HG03175 (cell line): ENCODE data around the gene LHCGR.
A peak's percentile ranks its signal among the peaks of the same experiment; 100 is the strongest.
"Not testable (repeated sequence)": the region's sequence is repeated elsewhere in the genome, so short reads cannot be mapped to it uniquely, and the experiment has no call there.

Experiments
- ATAC-seq: cut with Tn5 transposase; IDR thresholded peaks from one replicate; pipeline ENCODE4 v1.9.1; 2021; ENCODE audit warnings: mild to moderate bottlenecking, moderate library complexity; ENCODE audit not compliant: unreplicated experiment

The LHCGR gene

DNA sequence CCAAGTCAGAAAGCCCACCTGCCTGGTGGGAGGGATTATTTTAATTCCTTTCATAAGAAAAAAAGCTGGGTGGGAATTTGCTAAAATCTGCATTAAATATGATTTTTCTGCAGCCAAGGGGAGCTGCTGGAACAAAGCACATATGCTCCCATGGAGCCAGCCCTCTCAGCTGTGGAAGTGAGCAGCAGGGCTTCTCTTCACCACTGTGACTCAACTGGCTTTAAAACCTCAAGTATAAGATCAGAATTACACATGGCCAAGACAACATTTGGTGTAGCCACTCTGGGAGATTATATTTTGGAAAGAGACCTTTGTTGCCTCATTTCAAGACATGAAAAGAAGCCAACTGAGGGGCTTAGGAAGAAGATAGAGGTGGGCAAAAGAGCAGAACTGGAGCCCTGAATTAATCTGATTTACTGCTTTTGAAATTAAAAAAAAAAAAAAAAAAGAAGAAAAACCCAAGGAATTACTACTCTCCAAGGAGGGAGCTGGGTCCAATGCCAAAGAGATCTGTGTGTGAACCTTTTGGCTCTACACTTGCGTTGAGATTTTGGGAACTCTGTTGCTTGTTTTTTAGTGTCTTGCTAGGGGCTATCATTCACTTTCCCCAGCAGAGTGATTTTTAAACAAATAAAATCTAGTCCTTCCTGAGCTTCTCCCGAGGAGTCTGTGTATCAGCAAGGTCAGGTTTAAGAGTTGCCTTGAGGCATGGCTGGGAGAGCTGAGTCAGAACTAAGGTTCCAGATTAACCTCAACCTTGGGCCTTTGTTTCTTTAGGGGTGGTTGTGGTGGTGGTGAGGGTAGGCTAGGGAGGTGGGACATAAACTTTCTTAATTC is 6.0 kb downstream of the LHCGR start:
- peak; percentile 44 for ATAC-seq

DNA sequence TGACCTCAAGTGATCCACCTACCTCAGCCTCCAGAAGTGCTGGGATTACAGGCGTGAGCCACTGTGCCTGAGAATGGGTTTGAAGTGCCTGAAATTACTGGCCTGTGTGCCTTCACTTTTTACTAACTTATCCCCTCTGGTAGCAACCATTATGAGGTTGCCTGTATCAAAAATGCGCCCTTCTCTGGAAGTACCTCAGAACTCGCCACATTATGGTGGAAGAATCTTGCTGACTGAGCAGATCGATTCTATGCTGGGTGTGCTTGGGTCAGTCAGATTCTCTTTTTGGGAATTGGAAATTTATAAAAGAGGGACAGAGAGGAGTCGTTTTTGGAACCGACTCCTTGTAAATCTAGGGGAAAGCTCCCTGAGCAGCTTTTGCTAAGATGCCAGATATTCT is 8.2 kb downstream of the LHCGR start:
- ATAC-seq: no peak

DNA sequence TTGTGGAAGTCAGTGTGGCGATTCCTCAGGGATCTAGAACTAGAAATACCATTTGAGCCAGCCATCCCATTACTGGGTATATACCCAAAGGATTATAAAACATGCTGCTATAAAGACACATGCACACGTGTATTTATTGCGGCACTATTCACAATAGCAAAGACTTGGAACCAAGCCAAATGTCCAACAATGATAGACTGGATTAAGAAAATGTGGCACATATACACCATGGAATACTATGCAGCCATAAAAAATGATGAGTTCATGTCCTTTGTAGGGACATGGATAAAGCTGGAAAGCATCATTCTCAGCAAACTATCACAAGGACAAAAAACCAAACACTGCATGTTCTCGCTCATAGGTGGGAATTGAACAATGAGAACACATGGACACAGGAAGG is 16.3 kb downstream of the LHCGR start:
- ATAC-seq: not testable (repeated sequence)

DNA sequence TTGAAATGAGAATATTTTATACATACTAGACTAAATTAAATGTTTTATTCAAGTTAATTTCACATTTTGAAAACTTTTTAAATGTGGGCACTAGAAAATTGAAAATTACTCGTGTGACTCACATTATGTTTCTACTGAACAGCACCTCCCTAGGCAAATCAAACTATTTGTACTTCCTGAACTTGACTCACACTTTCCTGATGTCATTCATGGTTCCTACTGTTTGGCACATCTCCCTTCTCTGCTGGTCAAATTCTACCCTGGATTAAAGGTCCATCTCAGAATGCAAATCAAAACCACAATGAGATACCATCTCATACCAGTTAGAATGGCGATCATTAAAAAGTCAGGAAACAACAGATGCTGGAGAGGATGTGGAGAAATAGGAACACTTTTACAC is 16.7 kb downstream of the LHCGR start:
- ATAC-seq: no peak

DNA sequence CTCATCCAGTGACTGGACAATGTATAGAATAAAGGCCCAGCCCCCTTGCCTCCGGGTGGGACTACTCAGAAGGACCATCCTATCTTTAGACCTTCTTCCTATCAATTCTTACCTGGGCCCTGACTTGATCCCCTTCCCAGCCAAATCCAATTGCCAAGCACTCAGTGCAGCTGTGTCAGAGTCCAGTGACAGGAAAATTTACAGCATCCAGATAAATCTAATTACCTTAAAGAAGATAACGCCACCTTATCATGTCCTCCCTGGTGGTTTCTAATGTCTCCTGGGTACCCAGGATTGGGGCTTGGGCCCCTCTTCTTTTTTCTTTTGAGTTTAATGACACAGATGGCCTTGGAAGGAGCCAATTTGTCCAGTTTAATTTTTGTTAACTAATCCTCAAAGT is 19.3 kb downstream of the LHCGR start:
- no peak for ATAC-seq

DNA sequence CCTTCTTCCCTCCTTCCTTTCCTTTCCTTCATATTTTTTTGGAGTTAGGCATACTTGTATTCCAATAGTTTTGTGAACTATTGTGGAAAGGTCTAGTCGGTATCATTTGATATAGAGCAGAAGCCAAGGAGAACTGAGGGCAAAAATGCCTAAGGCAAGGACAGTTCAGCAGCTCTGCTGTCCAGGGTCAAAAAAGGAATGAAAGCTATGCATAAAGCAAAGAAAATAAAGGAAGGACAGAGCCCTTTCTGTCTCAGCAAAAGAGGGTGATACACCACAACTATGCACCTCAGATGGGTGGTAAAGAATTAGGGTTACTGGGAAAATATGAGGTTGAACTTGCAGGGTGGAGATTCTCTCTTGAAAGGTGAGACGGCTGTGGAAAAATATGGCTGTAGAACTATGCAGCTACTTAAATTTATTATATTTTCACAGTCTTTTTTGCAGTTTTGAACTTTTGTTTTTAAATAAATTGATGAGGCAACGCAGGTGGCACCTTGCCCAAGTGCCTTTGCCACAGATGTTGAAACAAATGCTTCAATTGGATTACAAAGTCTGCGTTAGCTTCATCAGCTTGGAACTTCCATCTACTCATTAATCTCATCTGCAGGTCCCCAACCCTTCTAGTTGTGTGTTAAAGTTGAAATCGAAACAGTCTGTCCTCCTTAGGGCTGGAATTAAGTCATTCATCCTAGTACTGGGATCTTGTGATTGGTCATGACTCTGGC is 20.8 kb downstream of the LHCGR start:
- no peak for ATAC-seq

DNA sequence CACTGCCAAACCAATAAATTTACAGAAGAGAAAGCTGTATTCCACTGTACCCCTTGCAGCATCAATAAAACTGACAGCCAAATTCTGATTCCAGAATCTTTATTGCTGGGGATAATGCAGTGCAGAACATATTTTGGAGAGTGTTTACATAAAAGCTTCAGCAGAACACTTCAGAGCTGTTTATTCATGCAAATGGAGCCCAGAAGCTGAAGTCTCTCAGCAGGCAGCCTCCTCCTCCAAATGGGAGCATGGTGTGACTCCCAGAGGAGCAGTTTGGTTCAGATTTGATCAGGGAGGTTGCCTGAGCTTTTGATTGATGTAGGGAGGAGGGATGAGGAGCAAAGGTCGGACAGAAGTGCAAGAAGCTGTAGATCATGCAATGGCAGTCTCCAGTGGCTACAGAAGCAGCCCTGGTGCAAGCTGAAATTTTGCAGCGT is 22.4 kb downstream of the LHCGR start:
- no peak for ATAC-seq

DNA sequence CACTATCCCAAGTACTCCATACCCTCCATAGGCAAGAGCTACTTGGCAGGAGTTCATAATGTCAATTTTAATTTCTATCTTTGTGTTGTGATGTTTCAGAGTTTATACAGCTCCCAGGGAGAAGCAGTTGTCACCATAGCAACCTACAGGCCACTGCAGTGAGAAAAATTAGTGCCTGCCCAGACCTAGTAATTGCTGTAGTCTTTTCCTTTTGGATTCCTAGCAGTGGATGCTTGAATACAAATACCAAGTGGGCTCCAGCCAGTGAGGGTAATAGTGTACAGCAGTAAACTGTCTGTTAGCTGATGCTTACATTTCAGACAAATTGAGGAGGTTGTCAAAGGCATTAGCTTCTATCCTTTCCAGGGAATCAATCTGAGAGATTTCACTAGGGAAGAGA is 26.7 kb downstream of the LHCGR start:
- ATAC-seq: no peak

DNA sequence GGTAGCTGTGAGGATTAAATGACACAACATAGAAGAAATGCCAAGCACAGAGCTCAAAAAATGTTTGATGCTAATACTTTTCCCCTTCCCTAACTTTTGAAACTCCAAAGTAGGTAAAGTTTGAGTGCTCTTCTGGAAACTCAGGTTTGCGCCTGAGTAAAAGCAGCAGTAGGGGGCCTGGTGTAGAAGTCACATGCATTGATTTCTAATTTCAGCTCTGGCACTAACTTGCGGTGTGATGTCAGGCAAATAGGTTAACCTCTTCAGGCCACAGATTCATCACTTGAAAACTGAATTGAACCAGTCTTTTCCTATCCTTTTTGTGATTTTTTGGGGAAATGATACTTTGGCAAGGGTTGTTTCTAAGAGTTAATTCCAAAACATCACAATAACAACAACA is 27.2 kb downstream of the LHCGR start:
- ATAC-seq: no peak

DNA sequence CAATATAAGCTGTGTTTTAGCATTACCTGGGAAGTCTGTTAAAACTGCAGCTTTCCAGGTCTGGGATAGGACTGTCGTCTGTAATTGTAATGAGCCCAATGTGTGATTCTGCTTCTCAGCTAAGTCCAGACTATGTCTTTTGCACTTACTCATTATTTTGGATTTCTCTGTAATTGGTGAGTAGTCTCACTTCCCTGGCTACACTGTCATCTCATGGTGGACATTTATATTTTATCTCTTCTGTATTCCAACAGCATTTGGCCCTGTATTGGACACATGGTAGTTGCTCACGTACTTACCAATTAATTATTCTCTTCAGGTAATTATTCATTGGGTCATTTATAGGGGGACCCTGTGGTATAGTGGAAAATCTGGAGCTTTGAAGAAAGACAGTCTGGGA is 28.0 kb downstream of the LHCGR start:
- ATAC-seq: no peak

DNA sequence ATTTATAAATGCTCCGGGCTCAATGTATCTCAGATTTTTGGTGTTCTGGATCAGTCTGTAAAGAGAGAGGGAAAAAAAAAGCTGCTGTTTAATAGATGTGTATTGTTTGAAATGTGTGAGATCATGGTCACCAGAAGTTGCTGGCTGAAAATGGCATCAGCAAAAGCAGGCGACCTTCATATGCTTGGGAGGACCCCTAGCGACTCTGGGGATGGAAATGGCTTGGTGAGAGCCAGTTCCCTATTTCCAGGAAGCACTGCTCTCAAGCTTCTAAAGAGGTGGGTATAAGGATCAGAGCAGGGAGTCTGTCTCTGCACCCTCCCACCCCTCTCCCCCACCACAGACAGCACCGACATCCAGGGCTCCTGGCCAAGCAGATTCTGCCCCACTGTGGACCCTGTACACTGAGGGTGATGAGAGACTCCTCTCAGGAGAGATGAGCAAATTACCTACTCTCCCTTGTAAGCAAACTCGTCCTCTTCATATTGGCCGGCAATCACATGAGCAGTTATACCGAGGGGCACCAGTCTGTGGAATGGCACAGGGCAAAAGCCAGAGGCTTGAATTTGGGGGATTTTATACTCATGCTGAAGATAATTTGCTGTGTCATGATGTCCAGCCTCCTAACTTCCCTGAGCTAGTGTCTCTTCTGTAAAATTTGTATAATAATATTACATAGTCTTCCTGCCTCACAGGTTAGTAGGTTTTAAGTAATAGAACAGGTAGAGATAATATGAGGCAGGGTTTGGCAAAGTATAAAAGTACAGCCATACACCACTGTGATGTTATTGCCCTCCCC is 29.6 kb downstream of the LHCGR start:
- ATAC-seq: no peak

DNA sequence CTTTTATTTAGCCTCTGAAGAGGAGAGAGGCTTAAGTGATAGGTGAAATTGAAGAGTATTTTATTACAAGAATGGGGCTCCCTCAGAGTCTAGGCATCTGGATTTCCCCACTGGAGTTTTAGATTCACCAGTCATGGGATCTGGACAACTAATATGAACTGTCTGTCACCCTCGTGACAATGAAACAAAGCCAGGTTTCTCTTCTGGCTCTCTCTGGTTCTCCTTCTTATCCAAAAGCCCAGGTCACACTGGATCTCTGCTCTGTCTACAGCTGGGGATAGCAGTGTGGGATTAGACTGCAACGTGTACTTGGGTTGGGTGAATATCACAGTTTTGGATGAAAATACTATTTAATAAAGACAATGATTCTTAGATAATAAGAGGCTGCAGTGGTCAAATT is 31.2 kb downstream of the LHCGR start:
- no peak for ATAC-seq

DNA sequence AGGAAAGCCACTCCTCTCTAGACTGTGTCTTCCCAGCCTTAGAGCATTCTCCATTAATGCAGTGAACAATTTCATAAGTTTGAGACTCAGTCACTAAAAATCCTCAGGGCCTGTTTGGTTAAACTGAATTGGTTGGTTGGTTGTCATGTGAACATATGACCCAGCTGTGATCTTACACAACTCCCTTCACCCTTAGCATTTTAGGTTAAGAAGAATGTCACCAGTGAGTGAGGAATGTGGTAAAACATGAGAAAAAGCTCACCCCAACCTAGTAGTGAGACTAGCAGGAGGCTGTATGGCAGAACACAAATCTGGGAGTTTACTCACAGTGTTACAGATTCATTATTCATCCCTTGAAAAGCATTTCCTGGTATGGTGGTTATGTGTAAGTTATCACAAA is 32.4 kb downstream of the LHCGR start:
- ATAC-seq: no peak

DNA sequence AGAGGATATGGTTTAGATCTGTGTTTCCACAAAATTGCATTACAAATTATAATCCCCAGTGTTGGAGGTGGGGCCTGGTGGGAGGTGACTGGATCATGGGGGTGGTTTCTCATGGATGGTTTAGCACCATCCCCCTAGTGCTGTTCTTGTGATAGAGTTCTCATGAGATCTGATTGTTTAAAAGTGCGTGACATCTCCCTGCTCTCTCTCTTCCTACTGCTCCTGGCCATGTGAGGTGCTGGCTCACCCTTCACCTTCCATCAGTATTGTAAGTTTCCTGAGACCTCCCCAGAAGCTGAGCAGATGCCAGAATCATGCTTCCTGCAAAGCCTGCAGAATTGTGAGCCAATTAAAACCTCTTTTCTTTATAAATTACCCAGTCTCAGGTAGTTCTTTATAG is 33.1 kb downstream of the LHCGR start:
- ATAC-seq: no peak

DNA sequence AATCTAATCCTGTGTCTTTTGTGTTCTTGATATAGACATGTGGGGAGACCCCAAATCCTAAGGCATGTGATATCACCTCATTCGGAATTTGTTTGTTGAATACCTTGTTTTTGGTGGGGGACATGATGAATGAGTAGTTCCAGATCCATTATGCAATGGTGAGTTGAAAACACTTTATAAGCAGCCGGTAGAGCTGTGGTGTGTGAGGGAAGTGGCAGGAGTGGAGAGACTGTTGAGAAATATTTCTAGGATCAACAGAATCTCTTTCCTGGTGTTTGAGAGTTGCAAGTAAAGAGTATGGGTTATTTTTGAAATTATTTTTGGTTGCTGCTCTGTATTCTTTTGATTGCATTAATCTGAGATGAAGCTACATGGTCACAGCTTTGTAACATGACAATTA is 34.4 kb downstream of the LHCGR start:
- no peak for ATAC-seq

DNA sequence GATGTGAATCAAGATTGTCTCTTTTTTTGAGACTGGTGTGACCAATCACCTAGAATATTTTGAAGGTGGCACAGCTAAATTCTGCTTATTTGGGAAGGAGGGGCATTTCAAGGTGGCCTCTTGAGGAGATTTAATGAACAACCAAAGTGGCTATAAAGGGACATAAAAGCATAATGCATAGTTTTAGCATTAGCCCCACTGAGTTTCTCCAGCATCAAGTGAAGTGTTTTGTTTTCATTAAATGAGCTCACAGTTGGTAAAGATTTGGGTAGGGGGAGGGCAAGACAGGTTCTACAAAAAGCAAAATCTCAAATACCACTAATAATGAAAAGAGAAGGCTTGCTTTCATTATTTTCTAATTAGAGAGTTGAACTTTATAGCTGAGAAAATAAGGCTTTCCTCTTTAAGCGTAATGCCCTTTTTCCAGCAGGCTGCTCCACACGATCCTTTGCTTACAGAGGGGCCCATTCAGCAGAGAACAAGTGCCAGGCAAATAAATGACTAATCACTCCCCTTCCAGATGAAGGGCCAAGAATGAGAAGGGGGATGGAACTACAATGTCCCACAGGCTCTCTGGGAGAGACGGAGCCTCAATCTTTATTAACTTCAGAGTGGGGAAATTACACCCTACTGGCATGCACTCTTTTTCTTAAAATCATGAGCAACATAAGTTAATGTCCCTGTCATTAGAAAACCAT is 35.9 kb downstream of the LHCGR start:
- ATAC-seq: no peak

DNA sequence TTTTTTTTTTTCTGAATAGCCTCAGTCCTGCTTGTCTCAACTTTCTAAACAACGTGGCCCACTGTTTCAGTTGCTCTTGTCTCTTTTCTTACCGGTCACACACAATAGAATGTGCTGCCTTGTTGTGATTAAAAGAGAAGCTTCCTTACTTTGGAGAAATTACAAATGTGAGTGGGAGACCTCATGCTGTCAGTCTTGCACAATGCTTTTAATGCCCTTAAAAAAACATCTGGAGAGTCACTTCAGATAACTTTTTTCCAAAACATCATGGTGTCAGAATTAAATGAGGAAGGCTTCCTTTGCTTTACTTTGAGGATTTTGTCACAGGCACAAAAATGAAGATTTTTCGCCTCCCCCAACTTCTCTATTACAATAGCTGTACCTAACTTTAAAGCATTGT is 37.7 kb downstream of the LHCGR start:
- ATAC-seq: no peak

DNA sequence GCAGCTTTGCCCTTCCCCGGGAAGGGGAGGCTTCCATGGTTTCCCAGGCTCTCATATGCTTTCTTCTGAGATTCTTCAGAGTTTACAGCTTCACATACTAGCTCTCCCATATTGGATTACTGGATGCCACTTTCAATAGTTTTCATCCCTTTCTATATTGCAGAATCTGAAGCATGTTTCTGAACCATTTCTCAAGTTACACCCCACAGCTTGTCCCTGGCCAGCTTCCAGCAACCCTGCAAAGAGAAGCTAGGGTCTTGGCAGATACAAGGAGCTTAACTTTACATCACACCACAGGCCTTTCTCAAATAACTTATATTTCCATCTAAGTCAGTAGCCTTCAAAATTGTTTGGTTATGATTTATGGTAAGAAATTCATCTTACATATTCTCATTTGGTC is 39.6 kb downstream of the LHCGR start:
- no peak for ATAC-seq

DNA sequence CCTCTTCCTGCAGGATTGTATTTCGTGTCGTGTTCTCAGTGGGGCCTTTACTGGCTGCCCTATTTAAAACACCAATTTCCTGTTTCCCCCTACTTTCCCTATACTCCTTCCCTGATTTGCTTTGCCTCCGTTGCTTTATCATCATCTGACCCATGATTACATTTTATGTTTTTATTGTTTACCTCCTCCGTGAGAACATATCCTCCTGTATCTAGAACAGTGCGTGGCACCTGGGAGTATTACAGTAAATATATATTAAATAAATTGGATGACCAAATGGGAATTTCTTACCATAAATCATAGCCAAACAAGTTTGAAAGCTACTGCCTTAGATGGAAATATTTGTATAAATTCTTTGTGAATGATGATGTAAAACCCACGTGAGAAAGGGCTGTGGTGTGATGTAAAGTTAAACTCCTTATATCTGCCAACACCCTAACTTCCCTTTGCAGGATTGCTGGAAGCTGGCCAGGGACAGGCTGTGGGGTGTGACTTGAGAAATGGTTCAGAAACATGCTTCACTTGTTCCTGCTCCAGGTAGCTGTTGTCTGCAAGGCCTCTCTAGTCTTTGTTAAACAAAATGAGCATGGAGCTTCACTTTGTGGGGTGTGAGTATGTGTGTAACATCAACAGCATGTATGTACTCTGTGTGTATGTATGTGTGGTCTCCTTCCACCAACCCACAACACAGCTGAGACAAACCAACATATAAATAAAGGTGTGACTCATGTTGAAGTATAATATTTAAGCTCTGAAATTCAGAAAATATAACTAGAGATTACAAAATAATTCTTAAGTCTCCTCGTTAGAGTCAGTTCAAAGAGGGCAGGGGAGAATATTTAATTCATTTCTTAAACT is 40.3 kb downstream of the LHCGR start:
- no peak for ATAC-seq

DNA sequence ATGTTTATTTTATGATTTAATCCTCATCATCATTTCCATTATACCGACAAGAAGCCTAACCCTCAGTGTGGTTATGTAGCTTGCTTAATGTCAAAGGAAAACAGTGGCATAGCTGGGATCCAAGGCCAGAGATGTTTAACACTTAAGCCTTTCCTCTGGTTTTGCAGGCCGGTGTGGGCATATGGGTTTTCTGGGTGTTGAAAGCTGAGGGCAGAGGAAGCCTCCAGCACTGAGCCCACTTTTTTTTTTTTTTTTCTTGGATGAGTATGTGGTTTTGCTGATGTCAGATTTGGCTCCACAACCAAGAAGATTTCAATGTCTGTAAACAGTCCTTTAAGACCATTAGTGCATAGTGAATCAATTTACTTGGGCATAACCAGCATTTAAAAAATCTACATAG is 41.3 kb downstream of the LHCGR start:
- no peak for ATAC-seq
